ENCODE measurements around the gene TRIM33. TPM values are rescaled to one million over a fixed set of nuclear protein-coding genes. Genes with fewer than 3 reads are reported as not detected.

TRIM33 gene
- total and polyA plus RNA-seq, 2 of the 8 experiments (the other 6 are each of a cell fraction or from before 2014, with no cell fraction given), result 17.1 to 52.3 TPM

- H3K14ac ChIP-seq (ENCODE audit: insufficient read length), result no peak overlapping the region
- no peak overlapping the region; the same call in 1 of the 2 replicates for H4K8ac ChIP-seq (ENCODE audit: extremely low read depth, insufficient read depth, low read length)
- H2BK20ac ChIP-seq (ENCODE audit: low read length), result no peak overlapping the region
- FAIRE-seq, result no peak
- H3K23me2 ChIP-seq (ENCODE audit: low read depth, low read length), result no peaks in the 10 kb centered on the region
- H3K4me1 ChIP-seq (replicated peaks in 1 of 4; ENCODE audit: control insufficient read depth in 3 of 4, insufficient read depth in 4 of 4, low read length in 3 of 4), result no peaks in the 10 kb centered on the region
- H4K20me1 ChIP-seq (replicated peaks in 1 of 2; ENCODE audit: control insufficient read depth in 1 of 2, insufficient read depth in 2 of 2, low read length in 2 of 2), result no peaks in the 10 kb centered on the region
- no peak overlapping the region for H2AFZ ChIP-seq (ENCODE audit: low read length)
- H3K4me3 ChIP-seq (ENCODE audit: extremely low read depth in 1 of 4, insufficient read depth in 2 of 4, low read depth in 3 of 4, low read length in 4 of 4), result no peak overlapping the region
- POLR2A ChIA-PET (ENCODE audit: partially characterized antibody), result no interaction called here
- H2BK15ac ChIP-seq (ENCODE audit: low read length), result no peak overlapping the region
- H3K27me3 ChIP-seq (replicated peaks in 1 of 4; ENCODE audit: control insufficient read depth in 3 of 4, extremely low read depth in 1 of 4, insufficient read depth in 3 of 4, low read length in 3 of 4), result no peaks in the 10 kb centered on the region
- no peak for DNase-seq (ENCODE audit: low read depth in 1 of 2, low spot score in 2 of 2)
- H2BK12ac ChIP-seq (ENCODE audit: low read depth, low read length), result no peak overlapping the region
- H4K91ac ChIP-seq (replicated peaks; ENCODE audit: insufficient read length, low read length), result no peak overlapping the region
- H2BK120ac ChIP-seq (replicated peaks; ENCODE audit: low read depth, low read length), result no peak overlapping the region
- H2BK5ac ChIP-seq (ENCODE audit: low read depth, low read length), result no peak overlapping the region
- H3K4ac ChIP-seq (replicated peaks; ENCODE audit: insufficient read length, low read depth, low read length), result no peak overlapping the region
- H3K56ac ChIP-seq (replicated peaks; ENCODE audit: insufficient read length, low read depth, low read length), result no peak overlapping the region
- TF ChIP-seq BACH1 (IDR thresholded peaks at IDR 0.05; ENCODE audit: low read length) (no peak), TCF12 (IDR thresholded peaks at IDR 0.05; ENCODE audit: low read depth, low read length) (no peak), SP2 (IDR thresholded peaks at IDR 0.05; ENCODE audit: low read length) (no peak), BRCA1 (IDR thresholded peaks at IDR 0.05; ENCODE audit: low read depth, low read length) (no peak), RAD21 (IDR thresholded peaks at IDR 0.05 in 1 of 2, conservative IDR thresholded peaks at IDR 0.05 in 1 of 2; ENCODE audit: low read depth in 2 of 2, low read length in 2 of 2) (no peak), RNF2 (IDR thresholded peaks at IDR 0.05; ENCODE audit: borderline replicate concordance, low read depth, low read length, missing control alignments, poor library complexity, severe bottlenecking) (no peak), TAF7 (optimal IDR thresholded peaks at IDR 0.05; ENCODE audit: borderline replicate concordance, low read depth, low read length) (no peak), RFX5 (IDR thresholded peaks at IDR 0.05; ENCODE audit: borderline replicate concordance, low read depth, low read length) (no peak), TAF1 (IDR thresholded peaks at IDR 0.05; ENCODE audit: low read depth, low read length) (no peak), MAFK (IDR thresholded peaks at IDR 0.05; ENCODE audit: low read depth, low read length) (no peak), CTBP2 (IDR thresholded peaks at IDR 0.05; ENCODE audit: borderline replicate concordance, insufficient read depth, insufficient read length, low read length) (no peak), RXRA (IDR thresholded peaks at IDR 0.05; ENCODE audit: insufficient read depth, low read depth, low read length) (no peak), TEAD4 (IDR thresholded peaks at IDR 0.05; ENCODE audit: low read depth, low read length) (no peak)
- TF ChIP-seq, protein P1, sequence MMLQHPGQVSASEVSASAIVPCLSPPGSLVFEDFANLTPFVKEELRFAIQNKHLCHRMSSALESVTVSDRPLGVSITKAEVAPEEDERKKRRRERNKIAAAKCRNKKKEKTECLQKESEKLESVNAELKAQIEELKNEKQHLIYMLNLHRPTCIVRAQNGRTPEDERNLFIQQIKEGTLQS (IDR thresholded peaks at IDR 0.05; ENCODE audit: insufficient read depth, low read depth, low read length), result no peak
- CTCF ChIA-PET (ENCODE audit: partially characterized antibody), result interaction anchor here (0.9 to 1.3 kb wide), 3 partner anchors 8 to 49 kb away, joined by 3 read pairs; no protein-coding TSS in a partner anchor
- H3K23ac ChIP-seq (ENCODE audit: insufficient read length), result no peak overlapping the region
- H3K79me1 ChIP-seq (ENCODE audit: low read depth, low read length), result no peaks in the 10 kb centered on the region
- H3K36me3 ChIP-seq (ENCODE audit: control insufficient read depth in 2 of 4, insufficient read depth in 4 of 4, low read length in 3 of 4), result peaks cover 0 to 52% (median 17%) of the 10 kb centered on the region in 4 experiments; a peak in 5 of 8 replicates
- H3K27ac ChIP-seq (ENCODE audit: low read depth, low read length), result no peak overlapping the region
- H3K4me2 ChIP-seq (ENCODE audit: insufficient read depth in 1 of 2, low read depth in 2 of 2, low read length in 2 of 2), result no peak overlapping the region
- H3K9ac ChIP-seq (replicated peaks in 1 of 4; ENCODE audit: extremely low read depth in 1 of 4, low read depth in 3 of 4, low read length in 3 of 4), result no peak overlapping the region
- WGBS, 2 experiments (ENCODE audit: extremely low coverage in 1 of 2, insufficient coverage in 1 of 2, insufficient read length in 1 of 2, insufficient replicate concordance in 2 of 2, low coverage in 1 of 2, low lambda C conversion rate in 2 of 2, missing lambda C conversion rate in 1 of 2), result 95% methylated on average over 3 of the region's 4 CpGs; no CpG with 5 or more reads in 1 of the 2 experiments
- no peaks in the 10 kb centered on the region for H3K79me2 ChIP-seq (ENCODE audit: control insufficient read depth in 1 of 2, insufficient read depth in 2 of 2, low read length in 2 of 2)
- H4K5ac ChIP-seq (ENCODE audit: insufficient read length, low read depth, low read length), result no peak overlapping the region
- no peaks in the 10 kb centered on the region for H3K9me3 ChIP-seq (ENCODE audit: insufficient read depth in 2 of 2, low read depth in 1 of 2, low read length in 1 of 2)
- no peak overlapping the region for H3K18ac ChIP-seq (ENCODE audit: extremely low read depth, low read length)
- H2AK5ac ChIP-seq (ENCODE audit: low read depth, low read length), result no peak overlapping the region
Observed at GRCh38 chr1:114397601-114398000, 113.4 kb downstream of the TRIM33 start.
